Spleen (tissue), 7 donors: ENCODE data around the gene AFF1.

Source experiments
- POLR2A ChIP-seq, 3 donors: fragments of 450-650 bp; IDR thresholded peaks; one replicate each; pipeline ENCODE4 v1.5.1; 2017; ENCODE audit warnings: antibody characterized with exemption in 3 of 3, mild to moderate bottlenecking in 1 of 3
- TF ChIP-seq, protein P1 (sequence below), 11 experiments: fragments of 200-600 bp in 7 of 11; fragments of 450-650 bp in 4 of 11; sonication (generic) in 4 of 11; IDR thresholded peaks in 8 of 11; conservative IDR thresholded peaks in 3 of 11; 1 replicate in 7 of 11; 2 replicates in 4 of 11; pipeline versions ENCODE4 v1.4.0 to v1.8.0; 2016 to 2021; ENCODE audit warnings: antibody characterized with exemption in 11 of 11, inconsistent platforms in 4 of 11, mild to moderate bottlenecking in 1 of 11
- donor health status: DM: no; HTN: no; CAD: no; lungs with moderate emphysema.
- donor health status: DM: no; HTN: no; CAD: no.
- donor health status: DM: no; HTN: no; CAD: no.

DNA sequence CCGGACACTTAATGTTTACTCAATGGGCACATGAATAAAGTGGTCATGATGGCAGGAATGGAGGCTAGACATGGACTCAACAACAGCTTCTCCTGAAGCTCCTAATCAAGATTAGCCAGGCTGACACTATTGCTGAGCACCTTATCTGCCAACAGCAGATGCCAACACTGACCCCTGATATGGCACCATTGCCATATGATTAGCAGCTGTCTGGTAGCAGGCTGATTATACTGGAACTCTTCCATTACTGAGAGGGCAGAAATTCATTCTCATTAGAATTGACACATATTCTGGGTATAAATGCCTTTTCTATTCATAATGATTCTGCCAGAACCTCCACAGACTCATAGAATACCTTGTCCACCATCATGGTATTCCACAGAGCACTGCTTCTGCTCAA is 18.4 kb upstream of the AFF1 start:
- TF ChIP-seq, protein P1, sequence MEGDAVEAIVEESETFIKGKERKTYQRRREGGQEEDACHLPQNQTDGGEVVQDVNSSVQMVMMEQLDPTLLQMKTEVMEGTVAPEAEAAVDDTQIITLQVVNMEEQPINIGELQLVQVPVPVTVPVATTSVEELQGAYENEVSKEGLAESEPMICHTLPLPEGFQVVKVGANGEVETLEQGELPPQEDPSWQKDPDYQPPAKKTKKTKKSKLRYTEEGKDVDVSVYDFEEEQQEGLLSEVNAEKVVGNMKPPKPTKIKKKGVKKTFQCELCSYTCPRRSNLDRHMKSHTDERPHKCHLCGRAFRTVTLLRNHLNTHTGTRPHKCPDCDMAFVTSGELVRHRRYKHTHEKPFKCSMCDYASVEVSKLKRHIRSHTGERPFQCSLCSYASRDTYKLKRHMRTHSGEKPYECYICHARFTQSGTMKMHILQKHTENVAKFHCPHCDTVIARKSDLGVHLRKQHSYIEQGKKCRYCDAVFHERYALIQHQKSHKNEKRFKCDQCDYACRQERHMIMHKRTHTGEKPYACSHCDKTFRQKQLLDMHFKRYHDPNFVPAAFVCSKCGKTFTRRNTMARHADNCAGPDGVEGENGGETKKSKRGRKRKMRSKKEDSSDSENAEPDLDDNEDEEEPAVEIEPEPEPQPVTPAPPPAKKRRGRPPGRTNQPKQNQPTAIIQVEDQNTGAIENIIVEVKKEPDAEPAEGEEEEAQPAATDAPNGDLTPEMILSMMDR (IDR thresholded peaks at IDR 0.05 in 8 of 11, conservative IDR thresholded peaks at IDR 0.05 in 3 of 11) = no peak
- no peak for TF ChIP-seq POLR2A (IDR thresholded peaks at IDR 0.05)
